Measurements from ENCODE around the gene TNP2. TPM values are rescaled to one million over a fixed set of nuclear protein-coding genes. Genes with fewer than 3 reads are reported as not detected.
A peak's percentile ranks its signal among the peaks of the same experiment; 100 is the strongest.

The TNP2 gene
- total and polyA plus RNA-seq, 9 of the 15 experiments (the other 6 are each of a cell fraction or from before 2014, with no cell fraction given): not detected

DNA sequence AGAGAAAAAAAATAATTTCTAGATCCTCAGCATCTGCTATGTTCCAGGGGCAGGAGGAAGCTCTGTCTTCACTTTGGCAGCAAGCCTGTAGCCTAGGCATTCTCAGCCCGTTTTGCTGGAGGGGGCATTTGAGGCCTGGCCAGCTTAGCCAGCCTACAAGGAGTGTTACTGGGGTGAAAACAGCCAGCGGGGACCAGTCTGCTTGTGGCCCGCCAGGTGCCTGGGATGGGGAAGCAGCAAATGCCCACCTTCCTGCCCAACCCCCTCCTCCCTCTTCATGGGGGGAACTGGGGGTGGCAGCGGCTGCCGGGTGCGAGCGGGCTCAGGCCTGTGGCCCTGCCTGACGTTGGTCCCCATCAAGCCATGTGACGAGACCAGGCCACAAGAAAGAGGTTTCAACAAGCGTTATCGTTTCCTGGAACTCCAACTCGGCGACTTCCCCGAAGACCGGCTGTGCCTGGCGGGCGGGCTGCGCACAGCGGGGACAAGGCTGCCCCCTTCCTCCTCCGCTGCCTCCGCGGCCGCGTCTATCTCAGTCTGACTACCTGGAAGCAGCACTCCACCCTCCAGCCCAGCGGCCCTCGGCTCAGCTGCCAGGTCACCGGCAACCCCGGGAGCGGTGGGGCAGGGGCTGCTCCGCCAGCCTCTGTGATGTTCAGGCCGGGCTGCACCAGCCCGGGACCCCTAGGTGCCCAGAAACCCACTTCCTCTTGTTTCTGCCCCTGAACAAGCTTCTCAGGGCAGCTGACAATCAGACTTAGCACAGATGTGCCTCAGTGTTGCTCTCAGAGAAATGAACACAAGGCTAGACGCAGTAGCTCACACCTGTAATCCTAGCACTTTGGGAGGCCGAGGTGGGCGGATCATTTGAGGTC is 36.0 kb downstream of the TNP2 start (continued):
- TF ChIP-seq ZNF347 (CRISPR knock-in tag; IDR thresholded peaks at IDR 0.05; ENCODE audit: low read depth) (no peak), ZC3H11A (IDR thresholded peaks at IDR 0.05; ENCODE audit: low read depth, low read length) (no peak), ZNF311 (CRISPR knock-in tag; IDR thresholded peaks at IDR 0.05) (peak; percentile 92), SMARCC2 (IDR thresholded peaks at IDR 0.05; ENCODE audit: low read depth) (no peak; the same call in 1 of the 2 replicates), FUS (optimal IDR thresholded peaks at IDR 0.05; ENCODE audit: low read depth, low read length) (no peak), MYC (IDR thresholded peaks at IDR 0.05; ENCODE audit: low read depth, low read length) (peak; percentile 89), MYC (CRISPR knock-in tag; IDR thresholded peaks at IDR 0.05; ENCODE audit: borderline replicate concordance, low read depth) (peak; percentile 91), BRD9 (IDR thresholded peaks at IDR 0.05; ENCODE audit: low read depth, partially characterized antibody) (peak; percentile 86), HNRNPL (IDR thresholded peaks at IDR 0.05; ENCODE audit: low read depth, low read length) (peak; percentile 83), EP300 (IDR thresholded peaks at IDR 0.05; ENCODE audit: low read length) (peak; percentile 90), POLR2A (conservative IDR thresholded peaks at IDR 0.05) (peak; percentile 67), YBX1 (IDR thresholded peaks at IDR 0.05) (no peak), FIP1L1 (IDR thresholded peaks at IDR 0.05; ENCODE audit: low read depth, low read length, poor library complexity, severe bottlenecking) (peak; percentile 24), ZNF583 (CRISPR knock-in tag; IDR thresholded peaks at IDR 0.05) (peak; percentile 96), KDM1A (IDR thresholded peaks at IDR 0.05) (peak in 1 of 2 experiments; percentile 61), SREBF1 (IDR thresholded peaks at IDR 0.05; ENCODE audit: borderline replicate concordance, low read depth, low read length) (no peak), ZNF232 (CRISPR knock-in tag; IDR thresholded peaks at IDR 0.05) (no peak), ZNF384 (IDR thresholded peaks at IDR 0.05; ENCODE audit: low read depth, low read length) (no peak), ZFP30 (CRISPR knock-in tag; IDR thresholded peaks at IDR 0.05; ENCODE audit: borderline replicate concordance) (no peak), KLF16 (IDR thresholded peaks at IDR 0.05) (peak; percentile 50), ZC3H4 (CRISPR knock-in tag; IDR thresholded peaks at IDR 0.05; ENCODE audit: borderline replicate concordance) (no peak), SUPT5H (IDR thresholded peaks at IDR 0.05) (no peak; the same call in 1 of the 2 replicates), DDX20 (tag; IDR thresholded peaks at IDR 0.05; ENCODE audit: low read depth) (peak; percentile 55; the same call in 1 of the 2 replicates)
- TF ChIP-seq, protein P1, sequence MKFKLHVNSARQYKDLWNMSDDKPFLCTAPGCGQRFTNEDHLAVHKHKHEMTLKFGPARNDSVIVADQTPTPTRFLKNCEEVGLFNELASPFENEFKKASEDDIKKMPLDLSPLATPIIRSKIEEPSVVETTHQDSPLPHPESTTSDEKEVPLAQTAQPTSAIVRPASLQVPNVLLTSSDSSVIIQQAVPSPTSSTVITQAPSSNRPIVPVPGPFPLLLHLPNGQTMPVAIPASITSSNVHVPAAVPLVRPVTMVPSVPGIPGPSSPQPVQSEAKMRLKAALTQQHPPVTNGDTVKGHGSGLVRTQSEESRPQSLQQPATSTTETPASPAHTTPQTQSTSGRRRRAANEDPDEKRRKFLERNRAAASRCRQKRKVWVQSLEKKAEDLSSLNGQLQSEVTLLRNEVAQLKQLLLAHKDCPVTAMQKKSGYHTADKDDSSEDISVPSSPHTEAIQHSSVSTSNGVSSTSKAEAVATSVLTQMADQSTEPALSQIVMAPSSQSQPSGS (CRISPR knock-in tag; IDR thresholded peaks at IDR 0.05): no peak
- TF ChIP-seq, protein P2, sequence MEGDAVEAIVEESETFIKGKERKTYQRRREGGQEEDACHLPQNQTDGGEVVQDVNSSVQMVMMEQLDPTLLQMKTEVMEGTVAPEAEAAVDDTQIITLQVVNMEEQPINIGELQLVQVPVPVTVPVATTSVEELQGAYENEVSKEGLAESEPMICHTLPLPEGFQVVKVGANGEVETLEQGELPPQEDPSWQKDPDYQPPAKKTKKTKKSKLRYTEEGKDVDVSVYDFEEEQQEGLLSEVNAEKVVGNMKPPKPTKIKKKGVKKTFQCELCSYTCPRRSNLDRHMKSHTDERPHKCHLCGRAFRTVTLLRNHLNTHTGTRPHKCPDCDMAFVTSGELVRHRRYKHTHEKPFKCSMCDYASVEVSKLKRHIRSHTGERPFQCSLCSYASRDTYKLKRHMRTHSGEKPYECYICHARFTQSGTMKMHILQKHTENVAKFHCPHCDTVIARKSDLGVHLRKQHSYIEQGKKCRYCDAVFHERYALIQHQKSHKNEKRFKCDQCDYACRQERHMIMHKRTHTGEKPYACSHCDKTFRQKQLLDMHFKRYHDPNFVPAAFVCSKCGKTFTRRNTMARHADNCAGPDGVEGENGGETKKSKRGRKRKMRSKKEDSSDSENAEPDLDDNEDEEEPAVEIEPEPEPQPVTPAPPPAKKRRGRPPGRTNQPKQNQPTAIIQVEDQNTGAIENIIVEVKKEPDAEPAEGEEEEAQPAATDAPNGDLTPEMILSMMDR (IDR thresholded peaks at IDR 0.05 in 2 of 3, conservative IDR thresholded peaks at IDR 0.05 in 1 of 3; ENCODE audit: insufficient read depth in 2 of 3, low read depth in 1 of 3, low read length in 3 of 3): peak; percentile 24 to 33 (median 31); a peak in 3 of 6 replicates
- TF ChIP-seq, protein P3, sequence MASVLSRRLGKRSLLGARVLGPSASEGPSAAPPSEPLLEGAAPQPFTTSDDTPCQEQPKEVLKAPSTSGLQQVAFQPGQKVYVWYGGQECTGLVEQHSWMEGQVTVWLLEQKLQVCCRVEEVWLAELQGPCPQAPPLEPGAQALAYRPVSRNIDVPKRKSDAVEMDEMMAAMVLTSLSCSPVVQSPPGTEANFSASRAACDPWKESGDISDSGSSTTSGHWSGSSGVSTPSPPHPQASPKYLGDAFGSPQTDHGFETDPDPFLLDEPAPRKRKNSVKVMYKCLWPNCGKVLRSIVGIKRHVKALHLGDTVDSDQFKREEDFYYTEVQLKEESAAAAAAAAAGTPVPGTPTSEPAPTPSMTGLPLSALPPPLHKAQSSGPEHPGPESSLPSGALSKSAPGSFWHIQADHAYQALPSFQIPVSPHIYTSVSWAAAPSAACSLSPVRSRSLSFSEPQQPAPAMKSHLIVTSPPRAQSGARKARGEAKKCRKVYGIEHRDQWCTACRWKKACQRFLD (CRISPR knock-in tag; IDR thresholded peaks at IDR 0.05): peak; percentile 97

All from K562 (cell line).